Tibial nerve (tissue), 4 donors: Measurements from ENCODE around the gene NDUFC2. TPM values are rescaled to one million over a fixed set of nuclear protein-coding genes. Genes with fewer than 3 reads are reported as not detected.
"Not testable (repeated sequence)": the region's sequence is repeated elsewhere in the genome, so short reads cannot be mapped to it uniquely, and the experiment has no call there.

Source experiments
- DNase-seq, 2 donors: peaks; one replicate each; pipeline ENCODE4 v3.0.0-alpha.2; 2019; ENCODE audit warnings: low spot score in 2 of 2
- H3K27ac ChIP-seq, 4 donors: fragments of 200-600 bp; sonication (generic) in 3 of 4; one replicate each; pipeline ENCODE4 v1.5.1; 2017 to 2019; ENCODE audit warnings: mild to moderate bottlenecking in 1 of 4
- H3K27me3 ChIP-seq, 2 donors: fragments of 200-600 bp; sonication (generic) in 1 of 2; one replicate each; pipeline versions ENCODE4 v1.5.1 to v1.6.0; 2017 to 2019
- H3K36me3 ChIP-seq, 3 donors: fragments of 200-600 bp; sonication (generic); one replicate each; pipeline ENCODE4 v1.5.1; 2018 to 2019
- H3K4me1 ChIP-seq, 4 donors: fragments of 200-600 bp; sonication (generic) in 3 of 4; one replicate each; pipeline ENCODE4 v1.5.1; 2017 to 2019
- H3K4me3 ChIP-seq, 4 donors: fragments of 200-600 bp; sonication (generic) in 3 of 4; one replicate each; pipeline ENCODE4 v1.5.1; 2017 to 2019; ENCODE audit warnings: mild to moderate bottlenecking in 1 of 4, moderate library complexity in 1 of 4
- H3K9me3 ChIP-seq, 4 donors: fragments of 200-600 bp; sonication (generic) in 3 of 4; one replicate each; pipeline ENCODE4 v1.5.1; 2017 to 2019
- EP300 ChIP-seq, 2 donors: sonication (generic); formaldehyde crosslinking; IDR thresholded peaks; one replicate each; pipeline ENCODE4 v1.6.1; 2017; ENCODE audit warnings: antibody characterized with exemption in 2 of 2, mild to moderate bottlenecking in 1 of 2
- POLR2A ChIP-seq, 2 donors: fragments of 450-650 bp; IDR thresholded peaks; one replicate each; pipeline ENCODE4 v1.6.1; 2017; ENCODE audit warnings: antibody characterized with exemption in 2 of 2, mild to moderate bottlenecking in 2 of 2, moderate library complexity in 2 of 2
- WGBS, 2 donors: methylation state at CpG; one replicate each; pipeline ENCODE4 v1.1.5; 2018; 5-methylcytosine and 5-hydroxymethylcytosine counted together
- total RNA-seq, 4 donors: library from RNA; depleted of rRNA; stranded (reverse); fragments of >200 nt; gene quantifications; one replicate each; pipeline ENCODE4 v1.1.0, GENCODE V29; 2016
- TF ChIP-seq, protein P1 (sequence below), 5 experiments: fragments of 200-600 bp in 3 of 5; fragments of 450-650 bp in 2 of 5; sonication (generic) in 3 of 5; IDR thresholded peaks; one replicate each; pipeline ENCODE4 v1.5.1; 2016 to 2019; ENCODE audit warnings: antibody characterized with exemption in 5 of 5, mild to moderate bottlenecking in 3 of 5, moderate library complexity in 2 of 5

The NDUFC2 gene
- total RNA-seq, 4 donors from 2014 or later = 49.6 to 88.3 (median 66.3) TPM

DNA sequence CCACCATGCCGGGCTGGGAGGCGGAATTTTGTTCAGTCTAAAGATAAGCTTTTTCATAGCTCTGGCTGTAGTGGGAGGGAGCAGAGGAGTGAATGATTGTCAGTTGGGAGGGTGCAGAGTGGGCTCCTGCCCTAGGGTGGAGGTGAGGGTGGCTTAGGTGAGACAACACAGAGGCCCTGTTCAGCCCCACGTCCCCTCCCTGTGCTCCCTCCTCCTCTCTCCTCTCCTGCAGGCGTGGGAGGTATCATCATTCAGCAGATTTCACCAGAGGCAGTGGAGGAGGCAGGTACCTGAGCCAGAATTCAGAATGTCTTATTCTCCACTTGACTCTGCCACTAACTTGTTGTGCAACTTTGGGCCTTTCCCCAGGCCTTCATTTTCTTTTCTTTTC lies 17.7 kb downstream of the NDUFC2 start:
- no peak for TF ChIP-seq EP300 (IDR thresholded peaks at IDR 0.05)
- no peak for TF ChIP-seq POLR2A (IDR thresholded peaks at IDR 0.05)
- TF ChIP-seq, protein P1, sequence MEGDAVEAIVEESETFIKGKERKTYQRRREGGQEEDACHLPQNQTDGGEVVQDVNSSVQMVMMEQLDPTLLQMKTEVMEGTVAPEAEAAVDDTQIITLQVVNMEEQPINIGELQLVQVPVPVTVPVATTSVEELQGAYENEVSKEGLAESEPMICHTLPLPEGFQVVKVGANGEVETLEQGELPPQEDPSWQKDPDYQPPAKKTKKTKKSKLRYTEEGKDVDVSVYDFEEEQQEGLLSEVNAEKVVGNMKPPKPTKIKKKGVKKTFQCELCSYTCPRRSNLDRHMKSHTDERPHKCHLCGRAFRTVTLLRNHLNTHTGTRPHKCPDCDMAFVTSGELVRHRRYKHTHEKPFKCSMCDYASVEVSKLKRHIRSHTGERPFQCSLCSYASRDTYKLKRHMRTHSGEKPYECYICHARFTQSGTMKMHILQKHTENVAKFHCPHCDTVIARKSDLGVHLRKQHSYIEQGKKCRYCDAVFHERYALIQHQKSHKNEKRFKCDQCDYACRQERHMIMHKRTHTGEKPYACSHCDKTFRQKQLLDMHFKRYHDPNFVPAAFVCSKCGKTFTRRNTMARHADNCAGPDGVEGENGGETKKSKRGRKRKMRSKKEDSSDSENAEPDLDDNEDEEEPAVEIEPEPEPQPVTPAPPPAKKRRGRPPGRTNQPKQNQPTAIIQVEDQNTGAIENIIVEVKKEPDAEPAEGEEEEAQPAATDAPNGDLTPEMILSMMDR (IDR thresholded peaks at IDR 0.05) = no peak
- no peak overlapping the region for H3K4me3 ChIP-seq
- H3K36me3 ChIP-seq = peaks cover 0 to 15% (median 0%) of the 10 kb centered on the region in 3 donors
- H3K9me3 ChIP-seq = no peaks in the 10 kb centered on the region
- peaks cover 0 to 4% (median 0%) of the 10 kb centered on the region in 4 donors for H3K4me1 ChIP-seq
- no peak overlapping the region for H3K27ac ChIP-seq
- H3K27me3 ChIP-seq = no peaks in the 10 kb centered on the region
- 68 to 74% methylated on average over 4 of the region's 4 CpGs for WGBS, 2 donors
- no peak for DNase-seq

DNA sequence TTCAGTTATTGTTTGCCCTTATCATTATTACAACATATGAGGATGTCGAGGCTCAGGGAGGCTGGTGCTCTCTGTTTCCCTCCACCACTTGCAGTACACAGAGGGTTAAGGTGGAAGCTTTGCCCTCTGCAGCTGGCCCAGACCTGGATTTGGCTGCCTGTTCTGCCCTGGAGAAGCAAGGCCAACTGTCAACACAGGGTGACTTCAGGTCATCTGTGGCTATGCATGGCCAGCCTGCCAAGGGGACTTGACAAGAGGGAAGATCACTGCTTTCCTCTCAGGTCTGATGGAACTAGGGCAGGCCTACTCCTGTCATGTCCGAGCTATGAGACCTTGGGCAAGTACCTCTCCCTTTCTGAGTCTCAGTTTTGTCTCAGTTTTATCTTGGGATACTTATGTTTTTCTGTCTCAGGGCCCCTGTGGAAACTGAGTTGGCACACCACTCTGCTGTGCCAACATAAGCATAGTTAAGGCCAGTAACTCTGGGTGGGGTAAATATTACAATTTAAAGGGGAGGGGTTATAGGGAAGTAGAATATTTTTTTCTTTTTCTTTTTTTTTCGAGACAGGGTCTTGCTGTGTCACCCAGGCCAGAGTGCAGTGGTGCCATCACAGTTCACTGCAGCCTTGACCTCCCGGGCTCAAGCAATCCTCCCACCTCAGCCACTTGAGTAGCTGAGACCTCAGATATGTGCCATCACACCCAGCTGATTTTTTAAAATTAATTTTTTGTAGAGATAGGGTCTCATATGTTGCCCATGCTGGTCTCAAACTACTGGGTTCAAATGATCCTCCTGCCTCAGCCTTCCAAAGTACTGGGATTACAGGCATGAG lies 18.4 kb downstream of the NDUFC2 start:
- DNase-seq = no peak
- peaks cover 0 to 9% (median 0%) of the 10 kb centered on the region in 3 donors for H3K36me3 ChIP-seq
- no peak overlapping the region for H3K27ac ChIP-seq
- no peak overlapping the region for H3K4me3 ChIP-seq
- WGBS, 2 donors = 75 to 80% methylated on average over 4 of the region's 4 CpGs
- TF ChIP-seq EP300 (IDR thresholded peaks at IDR 0.05) = no peak
- TF ChIP-seq, protein P1 (IDR thresholded peaks at IDR 0.05) = no peak
- TF ChIP-seq POLR2A (IDR thresholded peaks at IDR 0.05) = no peak
- H3K9me3 ChIP-seq = no peaks in the 10 kb centered on the region
- peaks cover 0 to 4% (median 0%) of the 10 kb centered on the region in 4 donors for H3K4me1 ChIP-seq
- no peaks in the 10 kb centered on the region for H3K27me3 ChIP-seq

DNA sequence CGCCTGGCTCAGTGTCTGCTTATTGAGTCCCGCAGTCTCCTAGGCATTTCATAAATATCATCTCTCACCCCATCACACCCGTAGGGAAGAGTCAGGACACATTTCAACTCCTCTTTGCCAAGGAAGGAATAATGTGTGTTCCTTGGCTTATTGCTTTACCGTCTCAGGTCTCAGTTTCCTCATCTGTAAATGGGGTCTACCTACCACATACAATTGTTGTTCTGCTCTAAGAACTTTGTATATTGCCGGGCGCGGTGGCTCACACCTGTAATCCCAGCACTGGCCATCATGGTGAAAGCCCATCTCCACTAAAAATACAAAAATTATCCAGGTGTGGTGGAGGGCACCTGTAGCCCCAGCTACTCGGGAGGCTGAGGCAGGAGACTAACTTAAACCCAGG lies 19.1 kb downstream of the NDUFC2 start:
- Histone ChIP-seq H3K36me3 (peaks cover 0 to 8% (median 0%) of the 10 kb centered on the region in 3 donors), H3K27me3 (no peaks in the 10 kb centered on the region), H3K4me3 (no peak overlapping the region), H3K4me1 (peaks cover 0 to 4% (median 0%) of the 10 kb centered on the region in 4 donors), H3K9me3 (no peaks in the 10 kb centered on the region), H3K27ac (no peak overlapping the region)
- WGBS, 2 donors = 97% methylated on average over 8 of the region's 8 CpGs
- TF ChIP-seq POLR2A (IDR thresholded peaks at IDR 0.05) (no peak), EP300 (IDR thresholded peaks at IDR 0.05) (no peak)
- TF ChIP-seq, protein P1 (IDR thresholded peaks at IDR 0.05) = no peak
- DNase-seq = no peak

DNA sequence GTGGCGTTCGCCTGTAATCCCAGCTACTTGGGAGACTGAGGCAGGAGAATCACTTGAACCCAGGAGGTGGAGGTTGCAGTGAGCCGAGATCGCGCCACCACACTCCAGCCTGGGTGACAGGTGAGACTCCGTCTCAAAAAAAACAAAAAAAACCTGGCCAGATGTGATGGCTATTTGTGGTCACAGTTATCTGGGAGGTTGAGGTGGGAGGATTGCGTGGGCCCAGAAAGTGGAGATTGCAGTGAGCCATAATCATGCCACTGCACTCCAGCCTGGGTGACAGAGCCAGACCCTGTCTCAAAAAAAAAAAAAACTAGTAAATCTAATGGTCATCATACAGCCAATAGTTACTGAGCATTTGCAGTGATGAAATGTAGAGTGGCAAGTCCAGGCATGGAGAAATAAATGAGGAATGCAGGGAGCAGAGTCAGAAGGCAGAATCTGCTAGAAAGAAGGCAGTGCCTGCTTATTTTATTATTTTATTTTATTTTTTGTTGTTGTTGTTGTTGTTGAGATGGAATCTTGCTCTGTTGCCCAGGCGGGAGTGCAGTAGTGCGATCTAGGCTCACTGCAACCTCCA lies 19.8 kb downstream of the NDUFC2 start:
- H3K4me3 ChIP-seq, H3K9me3 ChIP-seq, H3K36me3 ChIP-seq, H3K4me1 ChIP-seq, DNase-seq, H3K27me3 ChIP-seq, H3K27ac ChIP-seq: not testable (repeated sequence)
- WGBS, 2 donors = 96 to 97% methylated on average over 9 of the region's 9 CpGs

DNA sequence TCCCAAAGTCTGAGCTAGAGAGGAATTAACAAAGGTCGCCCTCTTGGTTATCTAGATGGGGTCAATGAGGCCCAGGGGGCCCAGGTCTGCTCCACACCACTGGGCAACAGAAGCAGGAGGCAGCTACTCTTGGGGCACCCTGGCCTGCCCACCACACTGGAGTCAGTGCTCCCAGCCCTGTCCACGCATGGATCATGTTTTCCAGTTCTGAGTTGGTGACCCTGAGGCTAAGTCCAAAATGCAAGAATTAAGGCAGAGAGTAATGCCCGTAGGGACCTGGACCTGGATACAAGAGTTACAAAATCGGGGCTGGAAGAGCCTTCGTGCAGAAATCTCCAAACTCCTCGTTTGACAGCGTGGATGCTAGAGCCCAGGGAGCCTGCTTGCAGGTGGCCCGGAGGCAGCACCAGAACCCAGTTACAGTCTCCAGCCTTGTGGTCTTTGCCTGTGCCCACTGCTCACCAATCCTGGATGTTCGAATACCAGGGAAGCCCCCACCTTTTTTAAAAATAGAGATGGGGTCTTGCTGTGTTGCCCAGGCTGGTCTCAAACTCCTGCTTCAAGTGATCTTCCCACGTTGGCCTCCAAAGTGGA lies 22.1 kb downstream of the NDUFC2 start:
- no peak overlapping the region for H3K4me3 ChIP-seq
- H3K4me1 ChIP-seq = peaks cover 0 to 4% (median 0%) of the 10 kb centered on the region in 4 donors
- H3K27ac ChIP-seq = no peak overlapping the region
- no peak for DNase-seq
- TF ChIP-seq POLR2A (IDR thresholded peaks at IDR 0.05) (no peak), EP300 (IDR thresholded peaks at IDR 0.05) (no peak)
- TF ChIP-seq, protein P1 (IDR thresholded peaks at IDR 0.05) = no peak
- 85 to 87% methylated on average over 10 of the region's 10 CpGs for WGBS, 2 donors
- peaks cover 0 to 2% of the 10 kb centered on the region in 2 donors for H3K27me3 ChIP-seq
- H3K36me3 ChIP-seq = no peaks in the 10 kb centered on the region
- H3K9me3 ChIP-seq = no peaks in the 10 kb centered on the region
